GM18511 (cell line): ENCODE measurements around the gene STK11.

Source experiments
- ATAC-seq: cut with Tn5 transposase; IDR thresholded peaks from one replicate; pipeline ENCODE4 v1.9.1; 2021; ENCODE audit warnings: mild to moderate bottlenecking, moderate library complexity; ENCODE audit not compliant: unreplicated experiment

The STK11 gene

DNA sequence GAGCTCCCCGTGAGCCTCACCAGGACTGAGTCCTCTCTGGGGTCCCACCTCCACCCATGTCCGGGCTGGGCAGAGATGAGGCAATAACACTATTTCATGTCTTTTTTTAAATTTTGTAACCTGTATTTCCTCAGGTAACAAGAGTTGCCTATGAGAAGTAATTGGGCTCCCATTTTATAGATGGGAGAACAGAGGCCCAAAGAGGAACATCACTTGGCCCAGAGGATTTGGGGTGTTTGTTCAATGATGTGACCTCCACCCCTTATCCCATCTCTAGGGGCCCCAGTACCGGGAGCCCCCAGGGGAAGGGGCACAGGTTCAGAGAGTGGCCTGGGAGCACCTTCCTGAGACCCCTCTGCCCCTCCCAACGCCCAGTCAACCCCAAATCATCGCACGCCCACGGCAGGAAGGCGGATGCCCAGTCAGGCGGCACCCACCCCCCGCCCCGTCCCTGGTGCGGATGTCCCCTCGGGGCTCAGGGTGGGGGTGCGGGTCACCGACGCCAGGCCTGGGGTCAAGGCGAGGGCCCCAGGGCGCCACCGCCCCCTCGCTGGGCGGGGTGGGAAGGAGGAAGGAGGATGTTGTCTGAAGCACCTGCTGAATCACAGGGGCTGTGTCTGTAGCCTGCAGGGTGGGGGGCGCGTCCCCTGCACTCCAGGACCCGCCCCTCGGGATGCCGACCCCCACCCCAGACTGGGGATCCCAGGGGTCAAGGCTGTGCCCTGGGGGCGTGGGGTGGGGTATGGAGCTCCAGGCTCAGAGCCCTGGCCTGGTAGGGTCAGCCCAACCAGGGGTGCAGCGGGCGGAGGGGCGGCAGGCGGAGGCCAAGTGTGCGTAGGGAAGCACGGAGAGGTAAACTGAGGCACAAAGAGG is 54.5 kb downstream of the STK11 start:
- peak; percentile 20 for ATAC-seq

DNA sequence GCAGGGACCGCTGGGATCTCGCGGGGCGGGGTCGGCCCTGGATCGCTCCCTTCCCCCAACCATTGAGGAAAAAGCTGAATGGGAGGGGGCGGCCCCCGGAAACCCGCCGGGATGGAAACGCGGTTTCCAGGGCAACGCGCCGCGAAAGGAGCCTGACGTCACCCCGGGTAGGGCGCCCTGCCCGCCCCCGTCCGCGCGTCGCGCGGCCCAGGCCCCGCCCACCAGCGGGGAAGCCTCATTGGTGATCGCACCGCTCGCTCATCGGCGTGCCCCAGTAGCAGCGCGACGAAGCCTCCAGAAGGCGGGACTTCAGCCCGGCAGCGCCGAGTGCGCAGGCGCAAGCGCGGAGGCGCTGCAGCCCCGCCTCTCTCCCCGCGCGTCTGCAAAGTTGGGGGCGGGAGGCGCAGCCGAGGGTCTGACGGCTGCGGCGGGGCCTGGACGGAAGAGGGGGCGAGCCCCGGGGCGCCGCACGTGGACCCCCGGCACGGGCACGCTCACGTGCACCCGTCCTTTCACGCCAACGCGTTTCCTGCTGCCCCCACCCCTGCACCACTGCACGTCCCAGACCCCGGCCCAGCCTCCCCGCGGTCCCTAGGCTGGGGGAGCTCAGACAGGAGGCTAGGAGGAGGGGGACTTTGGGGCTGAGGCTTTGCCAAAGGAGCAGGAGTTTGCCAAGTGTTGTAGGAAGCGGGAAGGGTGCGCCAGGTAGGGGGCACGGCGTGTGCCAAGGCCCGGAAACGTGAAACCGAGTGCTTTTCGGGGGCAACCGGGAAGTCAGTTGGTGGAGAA is 55.4 kb downstream of the STK11 start:
- peak; percentile 55 for ATAC-seq

DNA sequence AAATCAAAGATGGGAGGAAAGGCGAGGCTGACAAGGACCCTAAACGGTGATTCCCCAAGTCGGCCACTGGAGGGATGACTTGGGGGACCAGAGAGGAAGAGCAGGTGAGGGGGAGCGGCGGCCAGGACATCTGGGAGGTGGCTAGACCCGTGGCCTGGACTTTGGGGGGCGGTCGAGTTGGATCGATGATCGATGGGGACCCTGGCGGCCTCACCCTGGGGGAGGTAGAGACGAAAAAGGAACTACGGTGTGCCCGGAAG is 55.9 kb downstream of the STK11 start:
- ATAC-seq: no peak

DNA sequence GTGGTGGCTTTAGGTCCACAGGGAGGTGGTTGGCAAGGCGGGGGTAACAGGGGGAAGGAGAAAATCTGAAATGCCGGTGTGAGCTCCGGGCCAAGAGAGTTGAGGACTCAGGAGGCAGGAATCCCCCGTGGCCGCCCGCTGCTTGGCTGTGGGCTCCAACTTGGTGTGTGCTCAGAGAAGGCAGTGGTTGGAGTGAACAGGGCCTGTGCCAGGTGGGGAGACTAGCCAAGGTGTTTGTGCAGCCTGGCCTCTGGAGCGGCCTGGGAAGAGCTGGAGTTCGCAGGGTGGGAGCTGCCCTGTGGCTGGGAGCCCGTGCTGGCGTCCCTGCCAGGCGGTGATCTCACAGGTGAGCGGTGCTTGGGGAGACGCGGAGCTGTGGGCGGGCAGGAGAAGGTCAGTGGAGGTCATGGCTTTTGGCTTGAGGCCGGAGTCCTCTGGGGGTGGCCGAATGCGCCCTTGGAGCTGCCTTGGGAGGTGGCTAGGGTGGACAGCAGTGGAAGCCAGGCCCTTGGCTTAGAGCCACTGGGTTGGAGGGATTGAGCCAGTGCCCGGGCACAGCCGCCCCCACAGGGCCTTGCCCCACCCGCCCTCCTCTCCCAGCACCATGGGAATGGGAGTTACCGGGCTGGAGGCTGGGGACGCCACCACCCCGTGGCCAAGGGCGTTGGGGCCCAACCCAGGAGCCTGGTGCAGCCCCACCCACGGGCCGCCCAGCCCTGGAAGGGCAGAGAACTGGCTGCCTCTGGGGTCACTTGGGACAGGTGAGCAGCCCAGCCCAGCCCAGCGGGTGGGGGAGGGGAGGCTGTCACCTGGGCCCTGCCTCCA is 56.4 kb downstream of the STK11 start:
- no peak for ATAC-seq

DNA sequence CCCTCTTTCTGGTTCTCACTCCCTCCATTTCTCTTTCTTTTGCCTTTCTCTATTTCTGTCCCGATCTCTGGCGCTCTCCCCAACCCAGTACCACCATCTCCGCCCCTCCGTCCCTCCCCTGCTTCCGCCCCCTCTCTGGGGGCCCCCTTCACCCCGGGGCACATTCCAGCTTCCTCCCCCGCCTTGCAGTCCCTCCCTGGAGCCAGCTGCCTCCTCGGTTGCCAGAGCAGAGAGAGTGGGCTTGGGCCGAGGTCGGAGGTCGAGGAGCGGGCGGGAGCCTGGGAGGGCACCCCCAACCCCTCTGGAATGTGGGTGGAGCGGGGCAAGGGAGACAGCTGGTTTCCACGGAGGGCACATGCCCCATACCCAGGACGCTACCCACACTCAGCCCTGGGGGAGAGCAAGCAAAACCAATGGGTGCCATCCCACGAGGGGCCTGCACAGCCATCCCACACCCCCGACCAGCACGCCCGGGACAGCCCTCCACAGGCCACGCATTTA is 57.1 kb downstream of the STK11 start:
- ATAC-seq: no peak

DNA sequence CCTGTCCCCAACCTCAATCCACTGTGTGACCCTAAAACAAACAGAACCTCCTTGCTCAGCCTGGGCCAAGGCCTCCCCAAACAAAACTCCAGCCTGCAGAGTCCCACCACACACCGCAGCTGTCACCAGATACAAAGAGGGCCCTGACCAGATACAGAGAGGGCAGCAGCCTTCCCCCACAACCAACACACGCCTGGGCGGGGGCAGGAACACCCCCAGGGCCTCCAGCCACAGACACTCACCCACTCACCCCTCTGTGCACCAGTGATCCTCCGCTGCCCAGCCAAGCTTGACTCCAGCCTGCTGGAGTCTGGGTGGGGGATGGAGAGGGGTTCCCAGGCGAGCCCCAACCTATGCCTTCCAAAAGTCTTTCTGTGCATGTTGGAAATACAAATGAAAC is 57.6 kb downstream of the STK11 start:
- no peak for ATAC-seq

DNA sequence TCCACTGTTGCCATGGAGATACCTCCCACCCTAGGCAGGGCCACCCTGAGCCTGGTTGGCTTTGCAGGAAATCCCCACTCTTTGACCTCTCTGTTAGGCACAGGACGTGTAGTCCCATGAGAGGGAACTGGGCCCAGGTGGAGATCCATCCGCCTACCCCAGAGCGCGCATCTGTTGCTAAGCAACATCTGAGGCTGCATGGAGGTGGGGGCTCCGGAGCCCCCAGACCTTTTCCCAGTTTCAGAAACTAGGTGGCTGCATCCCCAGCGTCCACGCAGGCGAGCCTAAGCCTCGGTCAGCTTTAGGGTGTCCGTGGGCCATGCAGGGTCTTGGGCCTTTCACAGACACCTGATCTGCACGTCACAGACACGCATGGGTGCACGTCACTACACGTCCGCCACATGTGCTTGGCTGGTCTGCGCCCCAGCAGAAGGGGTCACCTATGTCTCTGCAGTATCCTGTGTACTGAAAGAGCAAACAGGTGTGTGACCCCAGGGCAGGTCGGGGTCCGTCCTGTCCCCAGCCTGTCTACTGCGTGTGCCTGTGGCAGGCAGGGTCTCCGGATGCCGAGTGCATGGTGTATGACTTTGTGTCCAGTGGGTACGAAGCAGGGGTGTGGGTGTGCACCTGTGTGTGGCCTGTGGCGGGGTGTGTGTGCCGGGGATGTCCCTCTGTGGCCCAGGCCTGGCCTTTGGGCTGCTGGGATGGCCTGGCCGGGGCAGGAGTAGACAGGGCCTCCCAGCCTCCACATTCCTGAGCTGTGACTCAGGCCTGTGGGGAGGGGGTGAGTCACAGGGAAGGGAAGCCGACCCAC is 59.4 kb downstream of the STK11 start:
- no peak for ATAC-seq

DNA sequence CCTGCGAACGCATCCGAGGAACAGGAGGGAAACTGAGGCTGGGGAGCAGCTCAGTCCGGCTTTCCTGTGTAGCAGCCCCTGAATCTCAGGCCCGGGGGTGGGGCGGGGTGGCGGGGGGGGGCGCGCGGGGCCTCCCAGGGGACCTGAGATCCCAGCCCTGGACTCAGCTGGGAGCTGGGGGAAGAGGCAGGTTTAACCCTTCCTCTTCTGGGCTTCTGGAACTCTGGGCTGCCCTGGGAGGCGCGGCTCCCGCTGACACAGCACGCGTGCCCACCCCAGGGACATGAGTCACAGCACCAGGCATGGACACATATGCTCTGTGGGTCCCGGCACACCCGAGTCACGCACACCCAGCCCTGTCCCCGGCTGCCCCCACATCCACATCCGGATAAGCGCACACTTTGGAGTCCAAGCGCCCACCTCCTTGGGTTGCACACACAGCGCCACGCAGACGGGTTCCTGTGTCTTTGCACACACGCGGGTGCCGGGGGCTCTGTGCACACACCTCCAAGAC is 60.1 kb downstream of the STK11 start:
- ATAC-seq: no peak

DNA sequence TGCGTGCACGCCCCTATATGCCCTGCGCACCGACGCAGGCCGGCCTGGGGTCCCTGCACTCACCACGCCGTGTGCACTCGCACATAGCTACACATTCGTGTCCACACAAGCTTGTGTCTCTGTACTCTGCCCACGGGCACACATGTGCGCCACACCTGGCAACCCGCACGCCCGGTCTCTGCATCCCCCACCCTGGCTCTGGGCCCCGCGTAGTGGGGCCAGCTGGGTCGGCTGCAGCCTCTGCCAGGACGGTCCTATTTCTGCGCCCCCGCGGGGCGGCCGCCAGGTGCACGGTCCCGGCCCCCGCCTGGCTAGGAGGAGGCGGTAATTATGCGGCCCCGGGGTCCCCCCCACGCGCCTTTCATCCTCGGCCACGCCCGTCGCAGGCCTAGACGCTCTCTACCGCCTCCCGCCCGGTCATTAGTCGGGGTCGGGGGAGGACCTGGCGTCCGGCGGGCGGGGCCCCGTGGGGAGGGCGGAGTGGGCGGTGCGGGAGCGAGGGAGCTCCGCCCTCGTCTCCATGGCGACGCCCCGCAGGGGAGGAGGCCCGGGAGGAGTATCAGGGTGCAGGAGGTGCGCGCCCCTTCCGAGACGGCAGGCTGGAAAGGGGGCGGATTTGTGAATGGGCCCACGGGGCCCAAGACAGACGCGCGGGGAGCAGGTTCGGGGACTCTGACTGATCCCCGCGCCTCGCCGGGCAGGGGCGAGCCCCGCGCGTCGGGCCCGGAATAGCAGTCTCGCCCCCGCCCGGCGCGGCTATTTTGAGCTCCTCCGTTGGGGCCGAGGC is 60.7 kb downstream of the STK11 start:
- ATAC-seq: peak; percentile 39

DNA sequence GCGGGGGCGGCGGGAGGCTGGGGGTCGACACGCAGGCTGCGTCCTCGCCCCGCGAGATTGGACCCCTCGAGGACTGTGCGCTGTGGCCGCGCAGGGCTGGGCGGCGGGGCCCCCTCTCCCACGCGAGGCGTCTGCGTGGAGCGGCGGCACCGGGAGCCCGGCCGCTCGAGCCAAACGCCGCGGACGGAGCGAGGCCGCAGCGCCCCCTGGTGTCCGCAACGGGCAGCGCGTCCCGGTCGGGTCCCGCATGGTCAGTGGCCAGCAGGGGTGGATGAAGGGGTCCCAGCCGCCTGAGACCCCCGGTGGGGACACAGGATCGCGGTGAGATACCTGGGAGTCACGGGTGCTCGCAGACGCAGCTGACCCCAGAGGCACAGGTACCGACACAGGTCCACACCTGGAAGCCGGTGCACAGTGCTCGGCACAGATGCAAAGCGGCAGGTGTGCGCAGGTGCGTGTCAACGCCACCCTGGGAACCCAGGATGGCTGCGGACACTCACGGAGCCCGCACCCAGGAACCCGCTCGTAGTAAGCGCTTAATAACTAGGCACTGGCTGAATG is 61.4 kb downstream of the STK11 start:
- ATAC-seq: no peak

DNA sequence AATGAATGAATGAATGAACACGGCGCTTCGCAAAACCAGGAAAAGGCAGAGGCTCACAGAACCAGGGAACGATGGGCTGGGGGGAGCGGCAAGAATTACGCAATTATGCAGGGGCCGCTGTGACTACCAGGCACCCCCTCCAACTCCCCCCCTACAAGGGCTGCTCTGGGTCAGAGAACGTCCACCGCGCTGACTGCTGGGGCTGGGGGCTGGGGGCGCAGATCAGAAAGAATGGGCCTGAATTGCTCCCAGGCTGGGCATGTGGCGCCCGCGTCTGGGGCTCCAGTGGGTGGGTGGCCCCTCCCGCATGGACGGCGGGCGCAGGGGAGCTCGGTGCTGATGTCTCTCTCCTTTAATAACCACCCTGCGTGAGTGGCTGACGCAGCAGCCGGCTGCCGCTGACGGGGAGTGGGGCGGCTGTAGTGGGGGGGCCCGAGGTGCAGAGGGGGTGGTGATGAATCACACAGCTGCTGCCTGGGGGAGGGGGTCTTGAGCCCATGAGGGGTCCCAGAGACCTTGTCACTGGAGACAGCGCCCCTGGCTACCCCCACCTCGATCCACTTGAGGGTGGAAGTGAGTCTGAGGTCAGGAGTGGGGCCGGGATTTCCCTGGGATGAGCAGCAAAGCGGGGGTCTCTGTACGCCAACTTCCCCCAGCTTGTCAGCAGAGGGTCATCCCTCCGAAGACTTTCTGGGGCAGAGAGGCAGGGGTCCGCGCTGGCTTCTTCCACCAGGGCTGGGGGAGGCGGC is 62.1 kb downstream of the STK11 start:
- no peak for ATAC-seq

DNA sequence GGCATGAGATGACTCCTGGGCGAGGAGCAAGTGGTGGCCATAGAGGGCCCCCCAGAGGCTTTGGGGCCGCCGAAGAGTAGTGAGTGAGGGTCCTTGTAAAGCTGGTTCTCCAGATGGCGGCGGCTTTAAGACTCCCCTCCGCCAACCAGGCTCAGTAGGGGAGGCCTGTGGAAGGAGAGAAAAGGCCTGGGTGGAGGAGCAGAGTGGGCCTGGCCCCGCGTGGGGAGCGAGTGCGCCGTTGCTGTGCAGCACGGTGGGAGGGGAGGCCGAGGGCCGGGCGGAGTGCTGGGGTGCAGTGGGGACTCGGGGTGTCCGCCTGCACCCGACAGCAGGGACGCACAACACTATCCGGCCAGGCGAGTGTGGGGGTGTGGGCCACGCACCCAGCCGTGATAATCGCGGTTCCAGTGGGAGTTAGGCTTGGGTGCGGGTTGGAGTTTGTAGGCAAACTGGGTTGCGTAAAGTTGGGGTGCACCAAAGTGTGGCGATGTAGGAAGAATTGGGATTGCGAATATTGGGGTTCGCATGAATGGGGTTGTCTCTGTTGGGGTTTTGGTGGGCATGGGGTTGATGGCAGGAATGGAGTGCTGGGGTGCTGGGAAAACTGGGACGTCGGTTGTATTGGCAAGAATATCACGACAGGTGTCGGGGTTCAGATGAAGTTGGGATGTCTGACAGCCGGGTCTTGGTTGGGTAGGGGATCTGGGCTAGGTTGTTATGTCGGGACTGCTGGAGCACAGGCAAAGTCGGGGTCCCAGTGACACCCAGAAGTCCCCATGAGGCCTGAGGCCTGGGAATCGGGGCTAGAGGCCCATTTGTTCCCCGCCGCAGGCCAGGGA is 62.9 kb downstream of the STK11 start:
- no peak for ATAC-seq

DNA sequence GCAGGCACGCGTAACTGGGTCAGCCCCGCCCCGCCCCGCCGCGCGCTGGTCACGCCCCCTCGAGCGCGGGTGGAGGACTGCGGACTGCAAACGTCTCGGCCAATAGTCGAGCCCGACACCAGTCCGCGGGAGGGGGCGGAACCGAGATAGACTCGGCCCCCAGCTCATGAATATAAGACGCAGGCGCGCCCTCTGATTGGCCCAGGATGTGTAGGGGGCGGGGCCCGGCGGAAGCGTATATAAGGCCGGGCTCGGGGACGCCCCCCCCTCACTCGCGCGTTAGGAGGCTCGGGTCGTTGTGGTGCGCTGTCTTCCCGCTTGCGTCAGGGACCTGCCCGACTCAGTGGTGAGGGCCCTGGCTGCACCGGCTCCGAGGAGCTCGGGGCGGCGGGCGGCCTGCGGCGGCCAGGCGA is 63.5 kb downstream of the STK11 start, which contains the start of gene CIRBP:
TSS of gene CIRBP (plus strand) at position 268 of the 413 bp plus-strand sequence. CDS start 1,602 bp downstream, outside the sequence.
- ATAC-seq: peak; percentile 55

DNA sequence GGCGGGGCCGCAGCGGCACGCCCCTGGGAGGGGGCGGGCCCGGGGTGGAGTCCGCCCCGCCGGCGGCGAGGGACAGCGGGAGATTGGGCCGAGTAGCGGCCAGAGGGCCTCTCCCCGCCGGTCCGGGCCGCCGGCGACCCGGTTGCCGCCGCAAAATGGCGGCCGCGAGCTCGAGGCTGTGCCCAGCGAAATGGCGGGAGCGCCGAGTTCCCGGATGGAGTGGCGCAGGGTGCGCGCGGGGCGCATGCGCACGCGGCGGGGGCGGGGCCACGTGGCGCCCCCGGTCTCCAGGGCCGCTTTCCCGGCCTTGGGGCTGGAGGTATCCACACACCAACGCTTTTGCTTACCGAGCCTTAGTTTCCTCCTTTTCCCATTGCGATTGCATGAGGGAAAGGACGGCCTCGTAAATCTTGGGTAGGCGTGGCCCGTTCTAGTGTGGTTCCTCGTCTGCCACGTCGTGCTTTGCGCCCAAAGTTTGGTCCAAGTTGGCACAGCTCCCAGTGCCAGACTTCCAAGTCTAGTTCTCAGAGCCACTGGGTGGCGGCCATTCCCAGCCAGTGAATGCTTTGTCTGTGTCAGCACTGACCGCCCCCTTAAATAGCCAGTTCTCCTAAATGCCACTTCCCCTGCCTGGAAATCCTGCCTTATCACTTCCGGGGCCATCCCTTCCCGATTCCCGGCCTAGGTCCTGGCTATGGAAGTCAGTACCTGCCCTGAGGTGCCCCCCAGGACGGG is 64.1 kb downstream of the STK11 start:
- ATAC-seq: peak; percentile 29

DNA sequence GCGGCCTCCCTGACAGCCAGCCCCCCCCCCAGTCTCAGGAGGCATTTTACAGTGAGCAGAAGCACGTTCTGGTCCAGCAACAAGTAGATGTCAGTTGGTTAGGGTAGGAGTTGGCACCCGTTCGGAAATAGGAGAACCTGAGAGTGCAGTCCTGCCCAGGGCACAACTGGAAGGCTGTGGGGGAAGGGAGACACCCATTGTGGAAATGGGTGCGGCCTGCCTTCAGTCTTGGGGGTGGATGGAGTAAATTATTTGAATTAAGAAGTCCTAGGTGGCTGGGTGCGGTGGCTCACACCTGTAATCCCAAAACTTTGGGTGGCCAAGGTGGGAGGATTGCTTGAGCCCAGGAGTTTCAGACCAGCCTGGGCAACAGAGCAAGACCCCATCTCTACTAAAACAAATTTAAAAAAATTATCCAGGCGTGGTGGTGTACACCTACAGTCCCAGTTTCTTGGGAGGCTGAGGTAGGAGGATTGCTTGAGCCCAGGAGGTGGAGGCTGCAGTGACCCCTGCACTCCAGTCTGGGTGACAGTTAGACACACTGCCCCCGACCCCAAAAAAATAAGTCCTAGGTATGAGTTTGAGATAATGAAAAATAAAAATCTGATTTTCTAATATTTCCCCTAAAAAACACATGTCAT is 64.8 kb downstream of the STK11 start:
- no peak for ATAC-seq

DNA sequence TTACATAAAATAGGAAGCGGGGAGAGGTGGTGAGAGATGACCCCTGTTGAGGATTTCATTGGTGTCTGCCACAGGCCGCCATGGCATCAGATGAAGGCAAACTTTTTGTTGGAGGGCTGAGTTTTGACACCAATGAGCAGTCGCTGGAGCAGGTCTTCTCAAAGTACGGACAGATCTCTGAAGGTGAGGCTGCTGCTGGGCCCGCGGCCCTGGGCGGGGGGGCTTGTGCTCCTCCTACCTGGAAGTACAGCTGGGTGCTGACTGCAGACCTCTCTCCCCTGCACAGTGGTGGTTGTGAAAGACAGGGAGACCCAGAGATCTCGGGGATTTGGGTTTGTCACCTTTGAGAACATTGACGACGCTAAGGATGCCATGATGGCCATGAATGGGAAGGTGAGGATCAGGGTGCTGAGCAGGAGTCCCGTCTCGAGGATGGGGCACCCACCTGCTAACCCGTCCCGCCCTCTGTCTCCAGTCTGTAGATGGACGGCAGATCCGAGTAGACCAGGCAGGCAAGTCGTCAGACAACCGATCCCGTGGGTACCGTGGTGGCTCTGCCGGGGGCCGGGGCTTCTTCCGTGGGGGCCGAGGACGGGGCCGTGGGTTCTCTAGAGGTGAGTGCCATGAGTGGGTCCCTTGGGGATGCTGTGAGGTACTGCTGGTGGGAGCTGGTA is 65.4 kb downstream of the STK11 start:
- ATAC-seq: no peak
